Measurements from ENCODE around the gene SLCO3A1. TPM values are rescaled to one million over a fixed set of nuclear protein-coding genes. Genes with fewer than 3 reads are reported as not detected.

The SLCO3A1 gene
- total and polyA plus RNA-seq, 4 donors, result 1.6 to 3.6 (median 2.4) TPM

DNA sequence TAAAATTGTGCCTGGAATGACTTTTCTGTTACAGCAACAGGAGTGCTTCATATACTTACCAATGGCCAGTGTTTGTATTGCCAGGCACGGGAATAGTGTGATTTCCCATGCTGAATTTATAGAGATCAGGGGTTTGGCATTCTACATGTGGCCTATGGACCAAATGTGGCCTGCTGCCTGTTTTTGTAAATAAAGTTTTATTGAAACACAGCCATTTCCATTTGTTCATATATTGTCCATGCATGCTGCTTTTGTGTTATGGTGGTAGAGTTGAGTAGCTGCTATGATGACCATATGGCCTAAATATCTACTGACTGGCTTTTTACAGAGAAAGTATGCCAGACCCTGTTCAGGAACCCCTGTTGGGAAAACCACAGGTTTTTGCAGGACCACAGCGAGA is 55.6 kb downstream of the SLCO3A1 start:
- Histone ChIP-seq H3K27me3 (ENCODE audit: control insufficient read depth in 4 of 4, insufficient read depth in 4 of 4, low read length in 3 of 4) (no peaks in the 10 kb centered on the region), H3K27ac (ENCODE audit: low read depth in 1 of 2, low read length in 2 of 2) (no peak overlapping the region), H3K4me3 (ENCODE audit: low read depth in 1 of 3, low read length in 3 of 3) (no peak overlapping the region), H3K9ac (ENCODE audit: low read depth in 1 of 2, low read length in 2 of 2) (no peak overlapping the region), H3K4me1 (ENCODE audit: control insufficient read depth in 4 of 4, insufficient read depth in 4 of 4, low read length in 3 of 4) (no peaks in the 10 kb centered on the region), H3K36me3 (ENCODE audit: control insufficient read depth in 4 of 4, insufficient read depth in 3 of 4, low read depth in 1 of 4, low read length in 3 of 4) (no peaks in the 10 kb centered on the region), H3K9me3 (ENCODE audit: control insufficient read depth in 4 of 4, low read length in 3 of 4) (no peaks in the 10 kb centered on the region)
- no peak for DNase-seq (ENCODE audit: low spot score)
- TF ChIP-seq FOXA1 (IDR thresholded peaks at IDR 0.05) (no peak), SP1 (IDR thresholded peaks at IDR 0.05) (no peak), YY1 (IDR thresholded peaks at IDR 0.05) (no peak), EGR1 (IDR thresholded peaks at IDR 0.05; ENCODE audit: low read depth in 2 of 2) (no peak), RAD21 (IDR thresholded peaks at IDR 0.05) (no peak), HNF4G (IDR thresholded peaks at IDR 0.05) (no peak), GABPA (IDR thresholded peaks at IDR 0.05 in 1 of 2, conservative IDR thresholded peaks at IDR 0.05 in 1 of 2) (no peak), TAF1 (conservative IDR thresholded peaks at IDR 0.05) (no peak), FOXA2 (IDR thresholded peaks at IDR 0.05) (no peak)
- TF ChIP-seq, protein P1, sequence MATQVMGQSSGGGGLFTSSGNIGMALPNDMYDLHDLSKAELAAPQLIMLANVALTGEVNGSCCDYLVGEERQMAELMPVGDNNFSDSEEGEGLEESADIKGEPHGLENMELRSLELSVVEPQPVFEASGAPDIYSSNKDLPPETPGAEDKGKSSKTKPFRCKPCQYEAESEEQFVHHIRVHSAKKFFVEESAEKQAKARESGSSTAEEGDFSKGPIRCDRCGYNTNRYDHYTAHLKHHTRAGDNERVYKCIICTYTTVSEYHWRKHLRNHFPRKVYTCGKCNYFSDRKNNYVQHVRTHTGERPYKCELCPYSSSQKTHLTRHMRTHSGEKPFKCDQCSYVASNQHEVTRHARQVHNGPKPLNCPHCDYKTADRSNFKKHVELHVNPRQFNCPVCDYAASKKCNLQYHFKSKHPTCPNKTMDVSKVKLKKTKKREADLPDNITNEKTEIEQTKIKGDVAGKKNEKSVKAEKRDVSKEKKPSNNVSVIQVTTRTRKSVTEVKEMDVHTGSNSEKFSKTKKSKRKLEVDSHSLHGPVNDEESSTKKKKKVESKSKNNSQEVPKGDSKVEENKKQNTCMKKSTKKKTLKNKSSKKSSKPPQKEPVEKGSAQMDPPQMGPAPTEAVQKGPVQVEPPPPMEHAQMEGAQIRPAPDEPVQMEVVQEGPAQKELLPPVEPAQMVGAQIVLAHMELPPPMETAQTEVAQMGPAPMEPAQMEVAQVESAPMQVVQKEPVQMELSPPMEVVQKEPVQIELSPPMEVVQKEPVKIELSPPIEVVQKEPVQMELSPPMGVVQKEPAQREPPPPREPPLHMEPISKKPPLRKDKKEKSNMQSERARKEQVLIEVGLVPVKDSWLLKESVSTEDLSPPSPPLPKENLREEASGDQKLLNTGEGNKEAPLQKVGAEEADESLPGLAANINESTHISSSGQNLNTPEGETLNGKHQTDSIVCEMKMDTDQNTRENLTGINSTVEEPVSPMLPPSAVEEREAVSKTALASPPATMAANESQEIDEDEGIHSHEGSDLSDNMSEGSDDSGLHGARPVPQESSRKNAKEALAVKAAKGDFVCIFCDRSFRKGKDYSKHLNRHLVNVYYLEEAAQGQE (IDR thresholded peaks at IDR 0.05), result no peak
- TF ChIP-seq, protein P2, sequence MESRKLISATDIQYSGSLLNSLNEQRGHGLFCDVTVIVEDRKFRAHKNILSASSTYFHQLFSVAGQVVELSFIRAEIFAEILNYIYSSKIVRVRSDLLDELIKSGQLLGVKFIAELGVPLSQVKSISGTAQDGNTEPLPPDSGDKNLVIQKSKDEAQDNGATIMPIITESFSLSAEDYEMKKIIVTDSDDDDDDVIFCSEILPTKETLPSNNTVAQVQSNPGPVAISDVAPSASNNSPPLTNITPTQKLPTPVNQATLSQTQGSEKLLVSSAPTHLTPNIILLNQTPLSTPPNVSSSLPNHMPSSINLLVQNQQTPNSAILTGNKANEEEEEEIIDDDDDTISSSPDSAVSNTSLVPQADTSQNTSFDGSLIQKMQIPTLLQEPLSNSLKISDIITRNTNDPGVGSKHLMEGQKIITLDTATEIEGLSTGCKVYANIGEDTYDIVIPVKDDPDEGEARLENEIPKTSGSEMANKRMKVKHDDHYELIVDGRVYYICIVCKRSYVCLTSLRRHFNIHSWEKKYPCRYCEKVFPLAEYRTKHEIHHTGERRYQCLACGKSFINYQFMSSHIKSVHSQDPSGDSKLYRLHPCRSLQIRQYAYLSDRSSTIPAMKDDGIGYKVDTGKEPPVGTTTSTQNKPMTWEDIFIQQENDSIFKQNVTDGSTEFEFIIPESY (IDR thresholded peaks at IDR 0.05), result no peak
- TF ChIP-seq, protein P3, sequence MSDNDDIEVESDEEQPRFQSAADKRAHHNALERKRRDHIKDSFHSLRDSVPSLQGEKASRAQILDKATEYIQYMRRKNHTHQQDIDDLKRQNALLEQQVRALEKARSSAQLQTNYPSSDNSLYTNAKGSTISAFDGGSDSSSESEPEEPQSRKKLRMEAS (IDR thresholded peaks at IDR 0.05), result no peak
- 96% methylated on average over 2 of the region's 2 CpGs for WGBS

DNA sequence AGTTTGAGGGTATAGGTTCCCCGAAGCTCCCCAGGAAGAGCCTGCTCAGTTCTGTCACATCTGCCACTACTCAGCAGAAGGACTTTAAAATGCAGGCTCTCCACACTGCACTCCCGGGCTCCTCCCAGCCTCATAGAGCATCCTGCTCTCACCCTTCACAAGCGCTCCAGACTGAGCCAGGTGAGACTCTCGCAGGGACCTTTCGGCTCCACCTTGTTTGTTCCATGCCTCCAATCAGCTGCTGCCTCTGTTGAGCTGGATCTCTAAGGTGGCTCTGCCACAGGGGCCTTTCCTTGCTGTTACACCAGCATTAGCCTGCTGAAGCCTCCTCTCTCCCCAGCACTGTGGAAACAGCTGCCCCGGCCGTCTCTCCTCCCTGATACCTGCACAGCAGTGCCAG is 56.1 kb downstream of the SLCO3A1 start:
- H3K27ac ChIP-seq (ENCODE audit: low read depth in 1 of 2, low read length in 2 of 2), result no peak overlapping the region
- H3K36me3 ChIP-seq (ENCODE audit: control insufficient read depth in 4 of 4, insufficient read depth in 3 of 4, low read depth in 1 of 4, low read length in 3 of 4), result no peaks in the 10 kb centered on the region
- H3K27me3 ChIP-seq (ENCODE audit: control insufficient read depth in 4 of 4, insufficient read depth in 4 of 4, low read length in 3 of 4), result no peaks in the 10 kb centered on the region
- H3K4me1 ChIP-seq (ENCODE audit: control insufficient read depth in 4 of 4, insufficient read depth in 4 of 4, low read length in 3 of 4), result no peaks in the 10 kb centered on the region
- WGBS, result 80% methylated on average over 7 of the region's 7 CpGs
- TF ChIP-seq, protein P3 (IDR thresholded peaks at IDR 0.05), result no peak
- TF ChIP-seq, protein P2 (IDR thresholded peaks at IDR 0.05), result no peak
- TF ChIP-seq HNF4A (conservative IDR thresholded peaks at IDR 0.05), result no peak
- TF ChIP-seq, protein P1 (IDR thresholded peaks at IDR 0.05), result no peak
- TF ChIP-seq FOXA2 (IDR thresholded peaks at IDR 0.05), result no peak
- TF ChIP-seq RXRA (IDR thresholded peaks at IDR 0.05), result no peak
- no peak for TF ChIP-seq RAD21 (IDR thresholded peaks at IDR 0.05)
- TF ChIP-seq, protein P4, sequence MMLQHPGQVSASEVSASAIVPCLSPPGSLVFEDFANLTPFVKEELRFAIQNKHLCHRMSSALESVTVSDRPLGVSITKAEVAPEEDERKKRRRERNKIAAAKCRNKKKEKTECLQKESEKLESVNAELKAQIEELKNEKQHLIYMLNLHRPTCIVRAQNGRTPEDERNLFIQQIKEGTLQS (IDR thresholded peaks at IDR 0.05), result no peak
- no peak for TF ChIP-seq TAF1 (conservative IDR thresholded peaks at IDR 0.05)
- no peak for TF ChIP-seq FOXA1 (IDR thresholded peaks at IDR 0.05)
- TF ChIP-seq EGR1 (IDR thresholded peaks at IDR 0.05; ENCODE audit: low read depth in 2 of 2), result no peak
- TF ChIP-seq SP1 (IDR thresholded peaks at IDR 0.05), result no peak
- H3K9me3 ChIP-seq (ENCODE audit: control insufficient read depth in 4 of 4, low read length in 3 of 4), result no peaks in the 10 kb centered on the region
- H3K9ac ChIP-seq (ENCODE audit: low read depth in 1 of 2, low read length in 2 of 2), result no peak overlapping the region
- H3K4me3 ChIP-seq (ENCODE audit: low read depth in 1 of 3, low read length in 3 of 3), result no peak overlapping the region
- no peak for DNase-seq (ENCODE audit: low spot score)
